ENCODE results near the gene SPAG16.

DNA sequence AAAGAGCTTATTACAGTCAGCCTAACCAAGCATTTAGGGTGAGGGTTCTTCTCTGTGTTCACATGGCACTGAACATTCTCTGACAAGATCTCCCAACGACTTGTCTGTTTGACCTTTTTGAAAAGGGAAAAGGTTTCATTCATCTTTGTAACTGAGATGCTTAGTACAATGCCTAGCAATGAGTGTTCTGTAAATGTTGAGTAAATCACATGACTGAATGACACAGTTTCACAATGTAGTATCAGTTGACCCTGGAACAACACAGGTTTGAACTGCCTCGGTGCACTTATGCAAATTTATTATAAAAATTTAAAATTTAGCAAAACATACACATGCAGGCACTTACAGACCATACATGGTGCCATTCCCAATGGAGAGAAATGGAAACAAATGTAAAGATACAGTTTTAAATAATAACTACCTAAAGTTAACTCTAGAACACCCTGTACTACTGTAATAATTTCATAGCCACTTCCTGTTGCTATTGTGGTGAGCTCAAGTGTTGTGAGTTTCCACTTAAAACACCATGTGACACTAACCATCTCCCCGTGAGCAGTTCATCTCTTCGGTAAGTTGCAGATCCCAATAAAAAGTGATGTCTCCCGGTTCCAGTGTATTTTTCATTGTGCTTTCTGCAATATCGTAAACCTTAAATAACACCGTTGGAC, 1092.5 kb downstream of the SPAG16 start:
- TF ChIP-seq POLR2AphosphoS5 (IDR thresholded peaks at IDR 0.05; ENCODE audit: borderline replicate concordance, low read depth, low read length) (no peak), EZH2 (IDR thresholded peaks at IDR 0.05) (no peak)
